A549 (cell line): ENCODE measurements around the gene CDK5RAP2.

ENCODE experiments used
- POLR2A ChIP-seq: IDR thresholded peaks from 2 replicates; pipeline ENCODE4 v1.6.1; 2012; ENCODE audit warnings: mild to moderate bottlenecking, low read length
- RFX5 ChIP-seq: fragments of 450-650 bp; IDR thresholded peaks from 2 replicates; pipeline ENCODE4 v1.7.1; 2014; ENCODE audit warnings: antibody characterized with exemption, mild to moderate bottlenecking, moderate library complexity
- ZFP36 ChIP-seq: fragments of 450-650 bp; IDR thresholded peaks from 2 replicates; pipeline ENCODE4 v1.6.1; 2014; ENCODE audit warnings: borderline replicate concordance; ENCODE audit not compliant: partially characterized antibody
- TF ChIP-seq, protein P1 (sequence below): IDR thresholded peaks from 2 replicates; pipeline ENCODE4 v1.6.1; 2012
- TF ChIP-seq, protein P2 (sequence below): fragments of >200 bp; sonication (Bioruptor Twin); formaldehyde crosslinking; IDR thresholded peaks from 3 replicates; pipeline ENCODE4 v1.5.1; 2016
- TF ChIP-seq, protein P3 (sequence below): fragments of 200-600 bp; sonication (generic); IDR thresholded peaks from 2 replicates; pipeline ENCODE4 v1.6.1; 2016; ENCODE audit warnings: antibody characterized with exemption, mild to moderate bottlenecking, moderate library complexity
- TF ChIP-seq, protein P4 (sequence below): fragments of 450-650 bp; IDR thresholded peaks from 2 replicates; pipeline ENCODE4 v1.6.1; 2014; ENCODE audit warnings: antibody characterized with exemption

DNA sequence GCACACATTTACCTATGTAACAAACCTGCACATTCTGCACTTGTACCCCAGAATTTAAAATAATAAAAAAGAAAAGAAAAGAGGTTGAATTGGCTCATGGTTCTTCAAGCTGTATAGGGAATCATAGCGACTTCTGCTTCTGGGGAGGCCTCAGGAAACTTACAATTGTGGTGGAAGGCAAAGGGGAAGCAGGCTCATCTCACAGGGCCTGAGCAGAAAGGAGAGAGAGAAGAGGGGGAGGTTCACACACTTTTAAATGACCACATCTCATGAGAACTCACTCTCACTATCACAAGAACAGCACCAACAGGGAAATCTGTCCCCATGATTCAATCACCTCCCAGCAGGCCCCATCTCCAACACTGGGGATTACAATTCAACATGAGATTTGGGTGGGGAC, 214.6 kb downstream of the CDK5RAP2 start:
- TF ChIP-seq, protein P1, sequence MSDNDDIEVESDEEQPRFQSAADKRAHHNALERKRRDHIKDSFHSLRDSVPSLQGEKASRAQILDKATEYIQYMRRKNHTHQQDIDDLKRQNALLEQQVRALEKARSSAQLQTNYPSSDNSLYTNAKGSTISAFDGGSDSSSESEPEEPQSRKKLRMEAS: no peak
- TF ChIP-seq, protein P2, sequence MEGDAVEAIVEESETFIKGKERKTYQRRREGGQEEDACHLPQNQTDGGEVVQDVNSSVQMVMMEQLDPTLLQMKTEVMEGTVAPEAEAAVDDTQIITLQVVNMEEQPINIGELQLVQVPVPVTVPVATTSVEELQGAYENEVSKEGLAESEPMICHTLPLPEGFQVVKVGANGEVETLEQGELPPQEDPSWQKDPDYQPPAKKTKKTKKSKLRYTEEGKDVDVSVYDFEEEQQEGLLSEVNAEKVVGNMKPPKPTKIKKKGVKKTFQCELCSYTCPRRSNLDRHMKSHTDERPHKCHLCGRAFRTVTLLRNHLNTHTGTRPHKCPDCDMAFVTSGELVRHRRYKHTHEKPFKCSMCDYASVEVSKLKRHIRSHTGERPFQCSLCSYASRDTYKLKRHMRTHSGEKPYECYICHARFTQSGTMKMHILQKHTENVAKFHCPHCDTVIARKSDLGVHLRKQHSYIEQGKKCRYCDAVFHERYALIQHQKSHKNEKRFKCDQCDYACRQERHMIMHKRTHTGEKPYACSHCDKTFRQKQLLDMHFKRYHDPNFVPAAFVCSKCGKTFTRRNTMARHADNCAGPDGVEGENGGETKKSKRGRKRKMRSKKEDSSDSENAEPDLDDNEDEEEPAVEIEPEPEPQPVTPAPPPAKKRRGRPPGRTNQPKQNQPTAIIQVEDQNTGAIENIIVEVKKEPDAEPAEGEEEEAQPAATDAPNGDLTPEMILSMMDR: no peak
- TF ChIP-seq ZFP36: no peak
- no peak for TF ChIP-seq POLR2A
- no peak for TF ChIP-seq RFX5
- TF ChIP-seq, protein P3, sequence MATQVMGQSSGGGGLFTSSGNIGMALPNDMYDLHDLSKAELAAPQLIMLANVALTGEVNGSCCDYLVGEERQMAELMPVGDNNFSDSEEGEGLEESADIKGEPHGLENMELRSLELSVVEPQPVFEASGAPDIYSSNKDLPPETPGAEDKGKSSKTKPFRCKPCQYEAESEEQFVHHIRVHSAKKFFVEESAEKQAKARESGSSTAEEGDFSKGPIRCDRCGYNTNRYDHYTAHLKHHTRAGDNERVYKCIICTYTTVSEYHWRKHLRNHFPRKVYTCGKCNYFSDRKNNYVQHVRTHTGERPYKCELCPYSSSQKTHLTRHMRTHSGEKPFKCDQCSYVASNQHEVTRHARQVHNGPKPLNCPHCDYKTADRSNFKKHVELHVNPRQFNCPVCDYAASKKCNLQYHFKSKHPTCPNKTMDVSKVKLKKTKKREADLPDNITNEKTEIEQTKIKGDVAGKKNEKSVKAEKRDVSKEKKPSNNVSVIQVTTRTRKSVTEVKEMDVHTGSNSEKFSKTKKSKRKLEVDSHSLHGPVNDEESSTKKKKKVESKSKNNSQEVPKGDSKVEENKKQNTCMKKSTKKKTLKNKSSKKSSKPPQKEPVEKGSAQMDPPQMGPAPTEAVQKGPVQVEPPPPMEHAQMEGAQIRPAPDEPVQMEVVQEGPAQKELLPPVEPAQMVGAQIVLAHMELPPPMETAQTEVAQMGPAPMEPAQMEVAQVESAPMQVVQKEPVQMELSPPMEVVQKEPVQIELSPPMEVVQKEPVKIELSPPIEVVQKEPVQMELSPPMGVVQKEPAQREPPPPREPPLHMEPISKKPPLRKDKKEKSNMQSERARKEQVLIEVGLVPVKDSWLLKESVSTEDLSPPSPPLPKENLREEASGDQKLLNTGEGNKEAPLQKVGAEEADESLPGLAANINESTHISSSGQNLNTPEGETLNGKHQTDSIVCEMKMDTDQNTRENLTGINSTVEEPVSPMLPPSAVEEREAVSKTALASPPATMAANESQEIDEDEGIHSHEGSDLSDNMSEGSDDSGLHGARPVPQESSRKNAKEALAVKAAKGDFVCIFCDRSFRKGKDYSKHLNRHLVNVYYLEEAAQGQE: no peak
- TF ChIP-seq, protein P4, sequence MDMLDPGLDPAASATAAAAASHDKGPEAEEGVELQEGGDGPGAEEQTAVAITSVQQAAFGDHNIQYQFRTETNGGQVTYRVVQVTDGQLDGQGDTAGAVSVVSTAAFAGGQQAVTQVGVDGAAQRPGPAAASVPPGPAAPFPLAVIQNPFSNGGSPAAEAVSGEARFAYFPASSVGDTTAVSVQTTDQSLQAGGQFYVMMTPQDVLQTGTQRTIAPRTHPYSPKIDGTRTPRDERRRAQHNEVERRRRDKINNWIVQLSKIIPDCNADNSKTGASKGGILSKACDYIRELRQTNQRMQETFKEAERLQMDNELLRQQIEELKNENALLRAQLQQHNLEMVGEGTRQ: no peak
